Testis (tissue), 2 donors: ENCODE results near the gene TDRD10.

Experiments used
- CTCF ChIP-seq, 3 experiments: fragments of 450-650 bp in 2 of 3; fragments of 200-600 bp in 1 of 3; sonication (generic) in 1 of 3; IDR thresholded peaks; one replicate each; pipeline ENCODE4 v1.5.1; 2016 to 2019; ENCODE audit warnings: antibody characterized with exemption in 3 of 3, mild to moderate bottlenecking in 2 of 3, moderate library complexity in 1 of 3
- POLR2A ChIP-seq: fragments of 450-650 bp; IDR thresholded peaks from one replicate; pipeline ENCODE4 v1.6.1; 2017; ENCODE audit warnings: antibody characterized with exemption, mild to moderate bottlenecking, moderate library complexity

GRCh38 chr1:154460695-154461260, 41.2 kb upstream of the TDRD10 start:
- TF ChIP-seq POLR2A (no peak), CTCF (IDR thresholded peaks at IDR 0.05) (no peak)
